HG03039 (cell line): ENCODE measurements around the gene TGFBR3L.
"Not testable (repeated sequence)": the region's sequence is repeated elsewhere in the genome, so short reads cannot be mapped to it uniquely, and the experiment has no call there.

Source experiments
- ATAC-seq: cut with Tn5 transposase; IDR thresholded peaks from one replicate; pipeline ENCODE4 v1.9.1; 2021; ENCODE audit warnings: mild to moderate bottlenecking, moderate library complexity; ENCODE audit not compliant: unreplicated experiment

Gene TGFBR3L

DNA sequence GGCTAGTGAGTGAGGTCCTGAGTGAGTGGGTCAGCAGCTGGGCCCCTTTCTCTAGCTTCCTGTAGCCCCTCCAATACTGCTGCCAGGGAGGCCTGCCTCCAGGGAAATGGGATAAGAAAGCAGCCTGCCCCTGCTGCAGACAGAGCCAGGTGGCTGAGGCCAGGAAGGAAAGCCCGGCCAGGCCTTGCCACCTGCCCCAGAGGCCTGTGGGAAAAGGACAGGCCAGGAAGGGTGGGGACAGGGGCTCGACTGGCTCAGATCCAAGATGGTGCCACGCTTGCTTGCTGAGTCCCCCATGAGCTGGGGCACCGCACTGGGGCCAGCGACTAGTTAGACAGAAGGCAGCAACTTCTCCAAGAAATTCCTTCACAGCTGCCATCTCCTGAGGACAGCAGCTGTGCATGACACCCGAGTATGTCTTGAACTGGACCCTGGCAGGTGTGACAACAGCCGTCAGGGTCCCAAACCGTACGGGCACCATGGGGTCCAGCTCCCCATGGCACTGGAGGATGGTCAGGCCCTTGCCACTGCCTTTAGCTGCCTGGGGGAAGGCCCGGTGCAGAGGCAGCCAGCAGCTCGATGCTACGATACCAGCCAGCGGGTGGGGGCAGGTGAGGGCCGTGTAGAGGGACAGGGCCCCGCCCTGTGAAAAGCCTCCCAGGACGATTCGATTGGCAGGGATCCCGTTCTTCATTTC lies 35.4 kb upstream of the TGFBR3L start:
- no peak for ATAC-seq

DNA sequence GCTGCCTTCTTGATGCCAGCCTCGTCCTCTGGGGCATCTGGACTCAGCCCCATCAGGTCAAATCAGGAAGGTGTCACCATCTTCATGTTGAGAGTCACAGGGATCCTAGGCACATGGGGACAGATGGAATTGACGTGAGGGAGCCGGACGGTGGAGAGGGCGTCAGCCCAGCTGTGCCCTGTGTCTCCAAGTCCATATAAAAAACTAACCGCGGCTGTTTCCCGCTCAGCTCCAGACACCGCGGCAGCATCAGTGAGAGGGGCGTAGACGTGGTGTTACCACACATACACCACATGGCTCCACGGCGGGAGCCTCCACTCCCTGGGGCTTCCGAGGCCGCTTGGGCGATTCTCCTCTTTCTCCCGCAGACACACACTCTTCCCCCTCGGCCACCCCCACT lies 34.8 kb upstream of the TGFBR3L start:
- no peak for ATAC-seq

DNA sequence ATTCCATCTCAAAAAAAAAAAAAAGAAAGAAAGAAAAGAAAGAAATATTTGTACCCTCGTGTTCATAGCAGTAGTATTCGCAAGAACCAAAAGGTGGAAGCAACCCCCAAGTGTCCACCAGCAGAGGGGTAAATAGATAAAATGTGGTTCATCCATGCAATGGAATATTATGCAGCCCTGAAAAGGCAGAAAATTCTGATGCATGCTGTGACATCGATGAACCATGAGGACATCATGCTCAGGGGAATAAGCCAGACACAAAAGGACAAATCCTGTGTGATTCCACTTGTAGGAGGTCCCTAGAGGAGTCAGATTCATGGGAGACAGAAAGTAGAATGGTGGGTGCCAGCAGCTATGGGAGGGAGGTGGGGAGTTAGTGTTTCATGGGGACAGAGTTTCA lies 32.7 kb upstream of the TGFBR3L start:
- ATAC-seq, result no peak

DNA sequence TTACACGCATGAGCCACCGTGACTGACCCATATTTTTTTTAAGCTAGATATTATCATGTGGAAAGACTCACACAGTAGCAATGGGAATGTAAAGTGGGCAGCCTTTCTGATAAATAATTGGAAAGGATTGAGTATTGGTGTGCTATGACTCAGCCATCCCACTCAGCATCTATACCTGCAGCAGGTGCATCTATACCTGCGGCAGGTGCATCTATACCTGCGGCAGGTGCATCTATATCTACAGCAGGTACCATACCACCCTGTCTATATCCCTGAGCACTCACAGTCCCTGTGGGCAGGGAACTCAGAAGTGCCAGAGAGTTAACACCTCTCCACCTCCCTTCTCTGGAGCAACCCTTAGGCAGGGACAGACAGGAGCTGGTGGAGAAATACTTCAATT lies 31.5 kb upstream of the TGFBR3L start:
- ATAC-seq, result no peak

DNA sequence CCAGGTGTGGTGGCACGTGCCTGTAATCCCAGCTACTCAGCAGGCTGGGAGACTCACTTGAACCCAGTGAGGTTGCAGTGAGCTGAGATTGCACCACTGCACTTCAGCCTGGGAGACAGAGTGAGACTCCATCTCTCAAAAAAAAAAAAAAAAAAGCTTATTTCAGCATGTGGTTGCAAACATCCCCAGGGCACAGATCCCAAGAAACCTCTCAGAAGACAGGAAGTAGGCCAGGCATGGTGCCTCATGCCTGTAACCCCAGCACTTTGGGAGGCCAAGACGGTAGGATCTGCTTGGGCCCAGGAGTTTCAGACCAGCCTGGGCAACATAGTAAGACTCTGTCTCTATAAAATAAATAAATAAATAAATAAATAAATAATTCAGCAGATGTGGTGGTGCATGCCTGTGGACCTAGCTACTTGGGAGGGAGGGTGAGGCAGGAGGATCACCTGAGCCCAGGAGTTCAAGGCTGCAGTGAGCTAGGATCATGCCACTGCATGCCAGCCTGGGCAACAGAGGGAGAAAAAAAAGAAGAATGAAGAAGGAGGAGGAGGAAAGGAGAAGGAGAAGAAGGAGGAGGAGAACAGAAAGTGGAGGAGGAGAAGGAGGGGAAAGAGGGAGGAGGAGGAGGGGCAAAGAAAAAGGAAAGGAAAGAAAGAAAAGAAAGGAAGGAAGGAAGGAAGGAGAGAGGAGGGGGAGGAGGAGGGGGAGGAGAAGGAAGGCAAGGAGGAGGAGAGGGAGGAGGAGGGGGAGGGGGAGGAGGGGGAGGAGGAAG lies 30.6 kb upstream of the TGFBR3L start:
- no peak for ATAC-seq

DNA sequence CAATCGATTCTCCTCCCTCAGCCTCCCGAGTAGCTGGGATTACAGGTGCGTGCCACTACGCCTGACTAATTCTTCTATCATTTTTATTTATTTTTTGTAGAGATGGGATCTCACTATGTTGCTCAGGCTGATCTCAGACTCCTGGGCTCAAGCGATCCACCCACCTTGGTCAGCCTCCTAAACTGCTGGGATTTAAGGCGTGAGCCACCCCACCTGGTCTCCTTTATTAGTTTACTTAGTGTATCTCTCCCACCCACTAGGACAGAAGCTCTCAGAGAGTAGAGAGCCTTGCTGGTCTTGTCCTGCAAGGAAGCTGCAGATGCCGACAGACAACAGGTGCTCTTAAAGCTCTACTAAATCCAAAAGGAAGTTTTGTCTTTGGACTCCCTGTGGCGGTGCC lies 28.8 kb upstream of the TGFBR3L start:
- no peak for ATAC-seq

DNA sequence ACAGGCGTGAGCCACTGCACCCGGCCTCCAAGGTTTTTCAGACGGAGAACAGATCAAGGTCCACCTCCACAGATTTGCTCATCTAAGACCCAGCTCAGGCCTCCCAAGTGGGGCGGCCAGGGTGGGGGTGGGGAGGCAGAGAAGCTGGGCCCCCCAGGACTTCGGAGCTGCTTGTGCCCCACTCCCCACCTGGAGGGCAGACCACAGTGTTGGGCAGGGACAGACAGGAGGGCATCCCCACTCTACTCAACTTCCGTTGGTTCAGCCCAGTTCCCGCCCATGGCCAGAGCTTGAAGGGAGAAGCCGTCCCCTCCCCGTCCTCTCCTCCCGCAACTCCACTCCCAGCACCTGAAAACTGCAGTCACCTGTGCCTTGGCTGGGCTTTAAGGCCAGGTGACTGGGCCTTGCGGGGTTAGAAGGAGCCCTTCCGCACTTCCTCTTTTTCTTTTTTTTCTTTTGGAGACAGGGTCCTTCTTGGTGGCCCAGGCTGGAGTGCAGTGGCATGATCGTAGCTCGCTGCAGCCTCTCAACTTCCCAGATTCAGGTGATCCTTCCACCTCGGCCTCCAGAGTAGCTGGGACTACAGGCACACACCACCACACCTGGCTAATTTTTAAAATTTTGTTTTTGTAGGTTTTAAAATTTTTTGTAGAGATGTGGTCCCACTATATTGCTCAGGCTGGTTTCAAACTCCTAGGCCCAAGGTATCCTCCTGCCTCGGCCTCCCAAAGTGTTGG lies 27.1 kb upstream of the TGFBR3L start:
- ATAC-seq, result no peak

DNA sequence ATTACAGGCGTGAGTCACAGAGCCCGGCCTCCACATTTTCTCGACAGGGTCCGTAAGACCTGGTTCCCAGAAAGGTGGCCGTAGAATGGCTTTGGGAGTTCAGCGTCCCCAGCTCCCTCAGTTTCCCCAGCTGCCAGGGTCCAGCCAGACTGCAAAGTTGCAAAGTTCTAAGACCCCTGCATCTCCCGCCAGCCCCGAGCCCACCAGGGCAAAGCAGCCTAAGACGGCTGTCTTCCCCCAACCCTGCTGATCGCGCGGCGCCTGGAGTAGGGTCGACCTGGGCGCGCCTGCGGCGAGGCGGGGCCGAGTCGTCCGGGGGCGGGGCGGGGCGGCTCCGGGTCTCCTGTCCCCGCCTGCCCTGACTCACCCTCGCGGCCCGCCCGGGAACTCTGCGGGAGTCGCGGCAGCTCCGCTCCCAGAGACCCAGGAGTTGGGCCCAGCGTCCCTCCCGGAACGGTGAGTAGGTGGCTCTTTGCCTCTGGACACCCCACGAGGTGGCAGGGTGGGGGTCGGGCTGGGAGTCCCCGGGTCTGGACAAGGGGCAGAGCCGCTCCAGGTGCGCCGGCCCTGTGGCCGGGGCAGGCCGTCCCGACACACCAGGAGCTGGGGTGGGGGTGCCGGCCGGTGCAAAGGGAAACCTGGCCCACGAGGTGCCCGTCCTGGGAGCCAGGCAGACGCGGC lies 26.3 kb upstream of the TGFBR3L start, which contains the start of gene LRRC8E:
Gene LRRC8E, plus strand, starts transcription at position 366 of the 681 bp plus-strand sequence. CDS start 7,094 bp downstream, outside the sequence.
- ATAC-seq, result no peak

DNA sequence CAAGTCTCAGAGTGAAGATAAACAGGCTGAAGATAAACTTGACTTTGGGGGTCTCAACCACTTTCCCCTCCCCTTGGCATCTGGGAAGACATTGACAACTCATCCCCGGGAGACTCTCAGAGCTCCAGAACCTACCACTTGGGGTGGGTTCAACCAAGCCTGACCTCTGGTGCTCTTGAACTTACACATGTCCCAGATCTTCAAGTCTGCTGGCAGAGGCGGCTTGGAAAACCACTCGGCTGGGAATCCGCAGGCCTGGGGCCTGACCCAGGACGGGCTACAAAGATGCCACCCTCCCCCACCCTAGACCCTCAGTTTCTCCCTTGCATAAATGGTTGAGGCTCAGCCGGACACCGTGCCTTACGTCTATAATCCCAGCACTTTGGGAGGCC lies 25.8 kb upstream of the TGFBR3L start:
- no peak for ATAC-seq

DNA sequence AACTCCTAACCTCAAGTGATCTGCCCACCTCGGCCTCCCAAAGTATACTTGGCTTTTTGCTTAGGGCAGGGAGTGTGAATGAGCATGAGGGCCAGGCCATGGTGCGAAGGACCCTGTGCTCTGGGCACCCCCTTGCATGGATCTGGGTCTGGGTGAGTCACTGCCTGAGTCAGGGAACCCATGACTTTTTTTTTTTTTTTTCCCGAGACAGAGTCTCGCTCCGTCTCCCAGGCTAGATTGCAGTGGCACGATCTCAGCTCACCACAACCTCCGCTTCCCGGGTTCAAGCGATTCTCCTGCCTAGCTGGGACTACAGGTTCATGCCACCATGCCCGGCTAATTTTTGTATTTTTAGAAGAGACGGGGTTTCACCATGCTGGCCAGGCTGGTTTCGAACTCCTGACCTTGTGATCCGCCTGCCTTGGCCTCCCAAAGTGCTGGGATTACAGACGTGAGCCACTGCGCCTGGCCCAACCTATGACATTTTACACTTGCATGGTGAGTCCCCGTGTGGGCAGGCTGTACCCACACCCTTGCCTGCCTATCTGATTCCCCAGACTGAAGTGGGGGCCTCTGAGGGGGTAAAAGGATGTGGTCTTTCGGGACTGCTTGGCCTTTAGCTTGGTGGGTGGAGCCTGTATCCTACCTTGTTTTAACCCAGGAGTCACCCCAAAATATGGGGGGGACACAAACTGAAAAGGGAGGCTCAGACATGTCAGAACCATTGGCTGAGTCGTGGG lies 21.1 kb upstream of the TGFBR3L start:
- ATAC-seq, result not testable (repeated sequence)

DNA sequence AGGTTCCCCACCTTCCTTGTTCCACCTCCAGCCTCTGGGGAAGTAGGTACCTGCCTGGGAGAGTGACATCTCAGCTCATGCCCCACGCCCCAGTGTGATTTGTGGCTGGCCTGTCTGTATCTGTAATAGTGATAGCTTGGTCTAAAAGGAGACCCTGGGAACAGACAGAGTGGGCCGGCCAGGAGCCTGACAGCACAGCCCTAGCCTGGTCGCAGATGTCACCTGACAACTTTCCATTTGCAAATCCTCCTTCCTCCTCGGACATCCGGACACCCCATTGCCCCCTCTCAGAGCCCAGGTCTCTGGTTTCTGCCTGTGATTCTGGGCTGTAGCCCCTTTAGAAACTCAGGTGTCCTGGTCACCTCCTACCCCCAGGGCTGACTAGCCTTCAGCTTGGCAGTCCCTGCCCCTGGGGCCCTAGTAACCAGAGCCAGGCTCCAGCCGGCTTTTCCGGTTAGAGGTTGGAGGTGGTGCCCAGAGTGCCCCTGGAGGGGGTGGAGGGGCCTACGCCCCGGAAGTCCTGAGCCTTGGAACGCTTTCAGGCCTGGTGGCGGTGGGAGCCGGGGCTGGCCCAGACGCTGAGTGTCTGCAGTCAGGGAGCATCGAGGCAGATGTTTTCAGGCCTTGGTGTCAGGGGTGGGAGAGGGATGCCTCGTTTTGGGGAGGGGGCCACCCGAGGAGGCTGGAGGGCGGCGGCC lies 19.9 kb upstream of the TGFBR3L start:
- ATAC-seq, result no peak

DNA sequence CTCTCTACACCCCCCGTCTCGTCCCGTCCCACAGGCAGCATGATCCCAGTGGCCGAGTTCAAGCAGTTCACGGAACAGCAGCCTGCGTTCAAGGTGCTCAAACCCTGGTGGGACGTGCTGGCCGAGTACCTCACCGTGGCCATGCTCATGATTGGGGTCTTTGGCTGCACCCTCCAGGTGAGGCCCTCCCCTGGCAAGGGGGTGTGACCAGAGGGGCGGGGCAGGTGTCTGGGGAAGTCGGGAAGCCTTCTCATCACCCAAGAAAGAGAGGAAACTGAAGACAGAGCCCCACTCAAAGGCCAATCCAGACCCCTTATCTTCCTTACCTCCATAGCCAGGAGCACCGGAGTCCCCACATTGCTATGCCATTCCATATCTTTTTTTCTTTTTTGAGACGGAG lies 19.1 kb upstream of the TGFBR3L start:
- no peak for ATAC-seq

DNA sequence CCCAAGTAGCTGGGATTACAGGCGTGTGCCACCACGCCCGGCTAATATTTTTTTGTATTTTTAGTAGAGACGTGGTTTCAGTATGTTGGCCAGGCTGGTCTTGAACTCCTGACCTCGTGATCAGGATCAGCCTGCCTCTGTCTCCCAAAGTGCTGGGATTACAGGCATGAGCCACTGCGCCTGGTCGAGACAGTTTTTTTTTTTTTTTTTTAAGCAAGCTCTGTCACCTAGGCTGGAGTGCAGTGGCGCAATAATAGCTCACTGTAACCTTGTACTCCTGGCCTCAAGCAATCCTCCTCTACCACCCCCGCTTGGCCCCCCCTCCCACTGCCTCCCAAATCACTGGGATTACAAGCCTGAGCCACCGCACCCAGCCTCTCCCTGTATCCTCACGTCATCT lies 17.3 kb upstream of the TGFBR3L start:
- ATAC-seq, result no peak

DNA sequence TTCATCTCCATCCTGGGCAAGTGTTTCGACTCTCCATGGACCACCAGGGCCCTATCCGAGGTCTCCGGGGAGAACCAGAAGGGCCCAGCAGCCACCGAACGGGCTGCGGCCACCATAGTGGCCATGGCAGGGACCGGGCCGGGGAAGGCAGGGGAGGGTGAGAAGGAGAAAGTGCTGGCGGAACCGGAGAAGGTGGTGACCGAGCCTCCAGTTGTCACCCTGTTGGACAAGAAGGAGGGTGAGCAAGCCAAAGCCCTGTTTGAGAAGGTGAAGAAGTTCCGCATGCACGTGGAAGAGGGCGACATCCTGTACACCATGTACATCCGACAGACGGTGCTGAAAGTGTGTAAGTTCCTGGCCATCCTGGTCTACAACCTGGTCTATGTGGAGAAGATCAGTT lies 15.7 kb upstream of the TGFBR3L start:
- no peak for ATAC-seq

DNA sequence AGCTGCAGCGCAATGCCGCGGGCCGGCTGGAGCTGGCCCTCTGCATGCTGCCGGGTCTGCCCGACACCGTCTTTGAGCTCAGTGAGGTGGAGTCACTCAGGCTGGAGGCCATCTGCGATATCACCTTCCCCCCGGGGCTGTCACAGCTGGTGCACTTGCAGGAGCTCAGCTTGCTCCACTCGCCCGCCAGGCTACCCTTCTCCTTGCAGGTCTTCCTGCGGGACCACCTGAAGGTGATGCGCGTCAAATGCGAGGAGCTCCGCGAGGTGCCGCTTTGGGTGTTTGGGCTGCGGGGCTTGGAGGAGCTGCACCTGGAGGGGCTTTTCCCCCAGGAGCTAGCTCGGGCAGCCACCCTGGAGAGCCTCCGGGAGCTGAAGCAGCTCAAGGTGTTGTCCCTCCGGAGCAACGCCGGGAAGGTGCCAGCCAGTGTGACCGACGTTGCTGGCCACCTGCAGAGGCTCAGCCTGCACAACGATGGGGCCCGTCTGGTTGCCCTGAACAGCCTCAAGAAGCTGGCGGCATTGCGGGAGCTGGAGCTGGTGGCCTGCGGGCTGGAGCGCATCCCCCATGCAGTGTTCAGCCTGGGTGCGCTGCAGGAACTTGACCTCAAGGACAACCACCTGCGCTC lies 14.8 kb upstream of the TGFBR3L start:
- no peak for ATAC-seq

DNA sequence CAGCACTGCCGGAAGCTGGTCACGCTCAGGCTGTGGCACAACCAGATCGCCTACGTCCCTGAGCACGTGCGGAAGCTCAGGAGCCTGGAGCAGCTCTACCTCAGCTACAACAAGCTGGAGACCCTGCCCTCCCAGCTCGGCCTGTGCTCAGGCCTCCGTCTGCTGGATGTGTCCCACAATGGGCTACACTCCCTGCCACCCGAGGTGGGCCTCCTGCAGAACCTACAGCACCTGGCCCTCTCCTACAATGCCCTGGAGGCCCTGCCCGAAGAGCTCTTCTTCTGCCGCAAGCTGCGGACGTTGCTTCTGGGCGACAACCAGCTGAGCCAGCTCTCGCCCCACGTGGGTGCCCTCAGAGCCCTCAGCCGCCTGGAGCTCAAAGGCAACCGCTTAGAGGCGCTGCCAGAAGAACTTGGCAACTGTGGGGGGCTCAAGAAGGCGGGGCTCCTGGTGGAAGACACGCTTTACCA lies 14.2 kb upstream of the TGFBR3L start:
- ATAC-seq, result no peak

DNA sequence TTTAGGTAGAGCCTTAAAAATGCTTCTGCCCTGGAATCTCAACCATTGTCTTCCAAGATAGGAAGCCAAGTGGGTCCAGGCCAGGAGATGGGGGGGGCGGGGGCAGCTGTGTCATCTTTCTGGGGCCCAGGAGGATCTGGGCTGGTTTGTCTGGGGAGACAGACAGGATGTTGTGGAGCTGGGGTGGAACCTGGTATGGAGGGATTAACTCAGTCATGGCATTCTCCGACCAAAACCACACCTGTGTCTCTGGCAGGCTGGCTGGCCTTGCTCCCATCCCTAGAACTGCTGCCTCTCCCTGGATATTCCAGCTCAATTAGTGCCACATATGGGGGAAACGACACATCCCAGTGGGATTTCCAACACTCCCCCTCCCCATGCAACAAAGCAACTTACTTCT lies 13.7 kb upstream of the TGFBR3L start:
- ATAC-seq, result no peak

DNA sequence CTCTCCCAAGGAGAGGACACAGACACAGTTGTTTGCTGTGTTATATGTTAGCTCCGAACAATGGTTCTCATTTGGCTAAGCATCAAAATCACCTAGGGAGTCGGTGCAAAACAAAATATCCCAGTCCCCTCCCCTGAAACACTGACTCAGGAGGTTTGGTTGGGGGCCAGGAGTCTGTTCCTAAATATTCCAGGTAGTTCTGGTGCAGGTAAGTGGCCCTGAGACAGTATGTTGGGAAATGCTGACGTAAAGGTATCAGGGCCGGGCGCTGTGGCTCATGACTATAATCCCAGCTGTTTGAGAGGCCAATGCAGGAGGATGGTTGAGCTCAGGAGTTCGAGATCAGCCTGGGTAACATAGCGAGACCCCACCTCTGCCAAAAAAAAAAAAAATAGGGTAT lies 13.3 kb upstream of the TGFBR3L start:
- no peak for ATAC-seq

DNA sequence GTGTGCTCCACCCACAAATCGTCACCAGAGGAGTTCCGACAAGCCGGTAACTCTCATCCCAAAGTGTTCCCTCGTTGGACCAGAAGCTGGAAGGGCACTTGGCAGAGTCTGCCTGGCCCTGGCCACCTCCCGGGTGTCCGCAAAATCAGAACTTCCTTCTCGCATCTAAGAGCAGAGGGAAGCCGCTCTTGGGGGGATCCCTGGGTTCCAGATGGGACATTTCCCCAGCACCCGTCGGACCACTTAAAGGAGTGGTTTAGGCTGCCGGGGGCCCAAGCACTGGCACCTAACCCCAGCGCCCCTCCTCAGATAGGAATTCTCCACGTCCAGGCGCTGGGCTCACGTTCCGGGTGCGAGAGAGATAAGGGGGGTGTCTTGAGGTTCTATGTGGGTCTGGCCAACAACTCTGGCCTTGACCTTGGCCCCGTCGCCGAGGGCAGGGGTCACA lies 11.8 kb upstream of the TGFBR3L start:
- no peak for ATAC-seq
